C4-2B (cell line): ENCODE measurements around the gene SOCS1.

Experiments
- H3K27ac ChIP-seq: fragments of 450-650 bp; 2 replicates; pipeline ENCODE4 v1.5.1; 2017
- ZFX ChIP-seq: fragments of 450-650 bp; IDR thresholded peaks from 2 replicates; pipeline ENCODE4 v1.6.1; 2017
- TF ChIP-seq, protein P1 (sequence below): fragments of 450-650 bp; conservative IDR thresholded peaks from 2 replicates; pipeline ENCODE4 v1.5.1; 2017; ENCODE audit warnings: mild to moderate bottlenecking

SOCS1 gene

DNA sequence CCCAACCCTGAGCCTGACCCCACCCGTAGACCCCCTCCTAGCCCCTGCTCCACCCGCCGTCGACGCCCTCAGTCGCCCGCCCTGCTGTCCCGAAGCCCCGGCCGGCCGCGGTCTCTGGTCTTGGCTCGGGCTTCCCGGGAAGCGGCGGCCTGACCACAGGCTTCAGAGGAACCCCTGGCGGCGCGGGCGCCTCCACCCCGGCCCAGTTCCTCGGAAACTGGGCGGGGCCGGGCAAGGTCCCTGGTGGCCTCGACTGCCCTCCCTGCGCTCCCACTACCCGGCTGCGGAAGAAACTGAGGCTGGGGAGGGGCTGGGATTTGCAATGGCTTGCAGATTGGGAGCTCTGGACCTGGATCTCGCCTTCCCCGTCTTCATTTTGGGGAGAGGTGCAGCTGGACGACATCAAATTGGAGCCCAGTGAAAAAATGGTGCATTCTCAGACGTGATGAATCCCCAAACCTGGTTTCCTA, 692 bp upstream of the SOCS1 start:
- peak overlapping the region; percentile 64; the same call in 1 of the 2 replicates for H3K27ac ChIP-seq
- no peak for TF ChIP-seq ZFX
- TF ChIP-seq, protein P1, sequence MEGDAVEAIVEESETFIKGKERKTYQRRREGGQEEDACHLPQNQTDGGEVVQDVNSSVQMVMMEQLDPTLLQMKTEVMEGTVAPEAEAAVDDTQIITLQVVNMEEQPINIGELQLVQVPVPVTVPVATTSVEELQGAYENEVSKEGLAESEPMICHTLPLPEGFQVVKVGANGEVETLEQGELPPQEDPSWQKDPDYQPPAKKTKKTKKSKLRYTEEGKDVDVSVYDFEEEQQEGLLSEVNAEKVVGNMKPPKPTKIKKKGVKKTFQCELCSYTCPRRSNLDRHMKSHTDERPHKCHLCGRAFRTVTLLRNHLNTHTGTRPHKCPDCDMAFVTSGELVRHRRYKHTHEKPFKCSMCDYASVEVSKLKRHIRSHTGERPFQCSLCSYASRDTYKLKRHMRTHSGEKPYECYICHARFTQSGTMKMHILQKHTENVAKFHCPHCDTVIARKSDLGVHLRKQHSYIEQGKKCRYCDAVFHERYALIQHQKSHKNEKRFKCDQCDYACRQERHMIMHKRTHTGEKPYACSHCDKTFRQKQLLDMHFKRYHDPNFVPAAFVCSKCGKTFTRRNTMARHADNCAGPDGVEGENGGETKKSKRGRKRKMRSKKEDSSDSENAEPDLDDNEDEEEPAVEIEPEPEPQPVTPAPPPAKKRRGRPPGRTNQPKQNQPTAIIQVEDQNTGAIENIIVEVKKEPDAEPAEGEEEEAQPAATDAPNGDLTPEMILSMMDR, result no peak

DNA sequence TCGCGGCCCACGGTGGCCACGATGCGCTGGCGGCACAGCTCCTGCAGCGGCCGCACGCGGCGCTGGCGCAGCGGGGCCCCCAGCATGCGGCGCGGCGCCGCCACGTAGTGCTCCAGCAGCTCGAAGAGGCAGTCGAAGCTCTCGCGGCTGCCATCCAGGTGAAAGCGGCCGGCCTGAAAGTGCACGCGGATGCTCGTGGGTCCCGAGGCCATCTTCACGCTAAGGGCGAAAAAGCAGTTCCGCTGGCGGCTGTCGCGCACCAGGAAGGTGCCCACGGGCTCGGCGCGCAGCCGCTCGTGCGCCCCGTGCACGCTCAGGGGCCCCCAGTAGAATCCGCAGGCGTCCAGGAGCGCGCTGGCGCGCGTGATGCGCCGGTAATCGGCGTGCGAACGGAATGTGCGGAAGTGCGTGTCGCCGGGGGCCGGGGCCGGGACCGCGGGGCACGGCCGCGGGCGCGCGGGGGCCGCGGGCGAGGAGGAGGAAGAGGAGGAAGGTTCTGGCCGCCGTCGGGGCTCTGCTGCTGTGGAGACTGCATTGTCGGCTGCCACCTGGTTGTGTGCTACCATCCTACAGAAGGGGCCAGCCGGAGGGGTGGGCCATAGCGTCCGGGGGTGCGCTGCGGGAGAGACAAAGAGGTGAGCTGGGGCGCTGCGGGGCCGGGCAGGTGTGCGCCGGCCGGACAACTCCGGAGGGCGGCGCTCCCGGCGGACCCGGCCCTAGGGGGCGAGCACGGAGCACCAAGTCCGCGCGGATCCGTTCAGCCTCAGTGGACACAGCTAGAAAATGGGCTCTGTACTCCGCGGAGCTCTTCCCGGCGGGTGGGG, 879 bp downstream of the SOCS1 start:
- TF ChIP-seq, protein P1, result no peak
- TF ChIP-seq ZFX, result no peak
- H3K27ac ChIP-seq, result peak overlapping the region; percentile 64; the same call in 1 of the 2 replicates

DNA sequence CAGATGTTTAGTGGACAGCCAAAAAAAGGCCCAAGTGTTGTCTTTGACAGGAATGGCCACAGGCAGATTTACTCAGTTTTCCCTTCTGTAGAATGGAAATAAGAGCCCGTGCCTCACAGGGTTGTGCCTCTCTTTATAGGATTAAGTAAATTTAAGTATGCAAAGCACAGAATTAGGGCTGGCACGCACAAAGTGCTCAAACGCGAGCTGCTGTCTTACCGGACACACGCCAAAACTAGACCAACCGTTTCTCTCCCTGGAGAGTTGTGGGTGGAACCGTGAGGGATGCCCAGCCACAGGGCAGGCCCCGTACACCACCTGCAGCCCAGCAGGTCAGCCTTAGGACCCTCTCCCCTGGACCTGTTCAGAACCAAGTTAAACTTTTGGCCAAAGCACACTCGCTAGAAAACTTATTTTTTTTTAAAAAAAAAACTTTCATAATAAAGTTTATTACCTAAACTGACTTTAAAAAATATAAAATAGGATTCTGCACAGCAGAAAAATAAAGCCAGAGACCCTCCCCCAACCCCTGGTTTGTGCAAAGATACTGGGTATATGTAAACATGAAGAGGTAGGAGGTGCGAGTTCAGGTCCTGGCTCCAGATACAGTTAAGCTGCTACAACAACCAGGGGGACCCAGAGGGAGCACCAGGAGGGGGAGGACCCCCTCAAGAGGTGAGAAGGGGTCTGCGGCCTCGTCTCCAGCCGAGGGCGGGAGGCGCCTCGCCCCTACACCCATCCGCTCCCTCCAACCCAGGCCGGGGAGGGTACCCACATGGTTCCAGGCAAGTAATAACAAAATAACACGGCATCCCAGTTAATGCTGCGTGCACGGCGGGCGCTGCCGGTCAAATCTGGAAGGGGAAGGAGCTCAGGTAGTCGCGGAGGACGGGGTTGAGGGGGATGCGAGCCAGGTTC, 1.8 kb downstream of the SOCS1 start:
- no peak overlapping the region for H3K27ac ChIP-seq
- TF ChIP-seq ZFX, result no peak
- TF ChIP-seq, protein P1, result no peak

DNA sequence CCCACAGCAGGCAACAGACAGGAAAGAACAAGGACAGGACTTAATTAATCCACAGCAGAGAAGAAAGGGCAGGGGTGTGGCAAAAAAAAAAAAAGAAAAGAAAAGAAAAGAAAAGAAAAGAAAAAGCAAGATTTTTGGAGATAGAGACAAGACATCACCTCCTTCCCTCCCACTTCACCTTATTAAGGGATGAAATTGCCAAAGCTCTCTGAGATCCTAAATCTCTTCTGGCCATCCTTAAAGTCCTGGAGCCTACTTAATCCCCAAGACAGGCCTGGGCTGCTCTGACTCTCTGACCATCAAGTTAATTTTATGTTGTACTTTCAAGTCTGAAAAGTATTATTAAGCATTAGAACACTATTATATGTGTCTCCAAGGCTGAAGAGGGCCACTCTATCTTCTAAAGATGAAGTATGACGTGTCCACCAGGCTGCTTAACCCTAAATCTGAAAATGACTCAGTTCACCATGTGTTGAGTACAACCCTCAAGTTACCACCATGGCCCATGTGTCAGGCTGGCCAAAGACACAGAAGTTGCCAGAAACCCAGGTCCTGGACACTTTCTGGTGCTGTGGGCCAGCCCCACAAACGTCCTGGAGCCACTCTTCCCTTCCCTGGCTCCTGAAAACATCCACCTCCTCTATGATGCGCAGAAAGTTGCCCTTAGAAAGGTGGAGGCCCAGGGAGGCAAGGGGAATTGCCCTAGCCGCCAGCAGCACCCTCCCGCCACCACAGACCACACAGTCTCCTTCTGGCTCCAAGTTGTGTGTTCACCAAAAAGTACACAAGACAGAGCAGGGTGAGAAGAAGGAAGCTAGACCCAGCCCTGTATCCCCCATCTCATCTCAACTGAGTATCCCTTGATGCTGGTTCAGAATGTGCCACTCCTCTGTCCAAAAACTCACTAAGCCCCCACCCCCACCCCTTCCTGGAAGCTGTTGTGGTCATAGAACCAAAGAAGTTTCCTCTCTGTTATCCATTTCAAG, 2.7 kb downstream of the SOCS1 start:
- TF ChIP-seq, protein P1, result no peak
- no peak for TF ChIP-seq ZFX
- H3K27ac ChIP-seq, result no peak overlapping the region

DNA sequence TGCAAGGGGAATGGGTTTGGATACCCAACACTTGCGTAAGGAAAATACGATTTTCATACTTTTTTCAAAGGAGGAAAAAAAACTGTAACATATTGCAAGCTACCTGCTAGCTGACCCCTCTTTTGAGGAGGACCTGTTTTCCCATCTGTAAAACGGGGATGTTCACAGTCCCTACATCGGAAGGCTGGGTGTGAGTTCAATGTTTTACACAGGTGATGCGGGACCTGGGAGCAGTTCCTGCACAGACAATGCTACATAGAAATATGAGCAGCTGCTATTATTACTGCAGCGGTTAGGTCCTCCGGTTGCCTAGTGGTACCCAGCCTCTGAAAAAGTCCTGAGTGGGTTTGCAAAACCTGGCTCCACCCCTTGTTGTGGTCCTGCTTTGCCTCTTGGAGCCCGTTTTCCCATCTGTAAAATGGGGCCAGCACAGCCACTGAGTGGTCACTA, 3.5 kb downstream of the SOCS1 start:
- TF ChIP-seq, protein P1, result no peak
- no peak for TF ChIP-seq ZFX
- H3K27ac ChIP-seq, result no peak overlapping the region

DNA sequence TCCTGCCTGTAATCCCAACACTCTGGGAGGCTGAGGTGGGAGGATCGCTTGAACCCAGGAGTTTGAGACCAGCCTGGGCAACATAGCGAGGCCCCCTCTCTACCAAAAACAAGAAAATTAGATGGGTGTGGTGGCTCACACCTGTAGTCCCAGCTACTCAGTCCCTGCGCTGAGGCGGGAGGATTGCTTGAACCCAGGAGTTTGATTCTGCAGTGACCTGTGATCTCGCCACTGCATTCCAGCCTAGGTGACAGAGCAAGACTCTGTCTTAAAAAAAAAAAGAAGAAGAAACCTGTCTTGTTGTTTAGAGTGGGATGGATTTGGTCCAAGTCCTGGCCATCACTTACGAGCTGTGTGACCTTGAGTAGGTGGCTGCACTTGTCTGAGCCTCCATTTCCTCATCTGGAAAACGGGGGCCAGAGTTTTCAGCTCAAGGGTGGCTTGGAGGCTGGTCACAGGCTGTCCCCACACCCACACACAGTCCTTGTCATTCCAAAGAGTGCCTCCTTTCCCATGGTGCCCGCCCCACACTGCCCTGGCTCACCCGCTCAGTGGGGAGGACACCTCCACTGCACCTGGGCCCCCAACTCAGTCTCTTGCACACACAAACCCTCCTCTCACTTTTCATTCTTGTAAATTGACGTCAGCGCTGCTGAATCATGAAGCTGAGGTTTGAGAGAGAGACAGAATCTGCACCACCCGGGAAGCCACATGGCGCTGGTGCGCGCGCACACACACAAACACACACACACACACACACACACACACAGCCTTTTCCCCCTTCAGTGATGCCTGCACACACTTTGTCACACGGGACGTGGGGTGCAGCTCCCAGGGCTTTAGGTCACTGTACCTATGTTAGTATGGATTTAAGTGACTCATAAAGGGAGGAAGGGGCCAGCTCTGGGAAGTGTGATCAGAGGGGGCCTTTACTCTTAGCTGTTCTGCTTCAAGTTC, 4.2 kb downstream of the SOCS1 start:
- TF ChIP-seq, protein P1, result no peak
- TF ChIP-seq ZFX, result no peak
- no peak overlapping the region for H3K27ac ChIP-seq
